Fibroblast of upper back skin (primary cell): ENCODE data around the gene MLLT3.
A peak's percentile ranks its signal among the peaks of the same experiment; 100 is the strongest.

Experiments used
- DNase-seq: peaks from one replicate; pipeline ENCODE4 v3.0.0-alpha.2; 2013

The MLLT3 gene

DNA sequence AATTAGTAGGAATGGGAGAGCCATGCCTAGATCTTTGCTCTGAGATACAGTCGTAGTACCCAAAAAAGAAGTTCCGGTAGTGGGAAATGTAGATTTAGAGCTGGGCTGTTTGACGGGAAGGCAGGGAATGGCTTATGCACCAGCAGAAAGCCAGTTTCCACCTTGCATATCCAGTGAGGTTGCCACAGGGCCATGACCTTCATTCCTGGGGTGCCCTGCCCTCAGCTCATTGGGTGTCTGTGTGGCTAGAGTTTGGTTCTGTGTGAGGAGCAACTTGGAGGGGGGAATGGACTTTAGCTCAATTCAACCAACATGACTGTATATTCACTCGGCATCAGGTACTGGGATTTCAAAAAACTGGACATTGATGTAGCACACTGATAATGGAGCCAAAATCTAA lies 300.1 kb downstream of the MLLT3 start:
- DNase-seq = no peak

- DNase-seq = no peak
Measured at GRCh38 chr9:20321423-20322082, 300.7 kb downstream of the MLLT3 start.

- no peak for DNase-seq
Measured at GRCh38 chr9:20320921-20321320, 301.4 kb downstream of the MLLT3 start.

GRCh38 chr9:20319641-20320337 lies 302.5 kb downstream of the MLLT3 start:
- peak; percentile 82 for DNase-seq

GRCh38 chr9:20319241-20319640 lies 303.1 kb downstream of the MLLT3 start:
- no peak for DNase-seq

DNA sequence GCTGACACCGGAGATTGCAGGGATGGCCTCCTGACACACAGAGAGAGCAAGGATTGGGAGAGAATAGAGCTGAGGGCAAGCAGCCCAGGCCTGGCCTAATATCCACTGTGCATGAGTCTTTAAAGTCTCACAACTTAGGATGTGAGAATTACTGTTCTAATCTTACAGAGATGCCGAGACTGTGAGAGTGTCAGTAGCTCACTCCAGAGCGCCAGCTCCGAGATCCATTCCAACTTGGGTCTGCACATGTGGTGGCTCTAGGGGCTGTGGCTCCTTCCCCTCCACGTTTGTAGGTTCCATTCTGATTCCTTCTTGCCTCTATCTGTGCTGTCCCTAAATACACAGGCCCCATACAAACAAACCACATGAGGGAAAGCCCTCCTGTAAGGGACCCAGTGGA lies 304.6 kb downstream of the MLLT3 start:
- no peak for DNase-seq

GRCh38 chr9:20316372-20316771 lies 305.9 kb downstream of the MLLT3 start:
- no peak for DNase-seq

- DNase-seq = peak; percentile 86
Measured at GRCh38 chr9:20315677-20316076, 306.6 kb downstream of the MLLT3 start.

DNA sequence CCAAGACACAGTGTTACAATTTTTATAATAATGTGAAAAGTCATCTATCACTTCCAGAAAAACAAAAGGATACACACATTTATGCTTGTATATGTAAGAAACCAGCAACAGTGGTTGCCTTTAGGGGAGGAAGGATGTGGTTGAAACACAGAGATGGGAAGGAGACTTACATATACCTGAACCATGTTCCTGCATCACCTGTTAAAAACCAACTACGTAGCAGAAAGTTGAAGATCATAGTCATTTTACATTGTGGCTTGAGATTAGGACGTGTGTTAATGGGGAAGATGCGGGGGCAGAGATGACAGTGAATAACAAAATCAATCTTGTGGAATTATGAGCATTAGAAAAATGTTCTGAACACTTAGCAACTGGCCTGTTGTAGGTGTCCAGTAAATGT lies 307.3 kb downstream of the MLLT3 start:
- DNase-seq = no peak

- DNase-seq = no peak
Measured at GRCh38 chr9:20313415-20313814, 308.9 kb downstream of the MLLT3 start.

DNA sequence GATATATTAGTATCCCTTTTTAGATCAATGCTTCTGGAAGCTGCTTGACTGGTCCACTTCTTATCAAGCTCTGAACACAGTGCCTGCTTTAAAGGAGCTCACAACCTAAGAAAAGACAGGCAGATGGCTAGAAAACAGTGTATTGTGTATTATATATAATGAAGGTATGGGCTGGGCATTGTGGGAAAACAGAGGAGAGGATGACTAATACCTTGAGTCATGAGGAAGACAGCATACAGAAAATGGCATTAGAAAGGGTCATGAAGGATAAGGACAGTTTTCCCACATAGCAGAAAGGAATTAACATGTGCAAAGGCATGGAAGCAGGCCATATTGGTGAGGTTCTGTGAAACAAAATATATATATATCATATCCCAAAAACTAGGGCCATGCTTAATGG lies 309.6 kb downstream of the MLLT3 start:
- DNase-seq = peak; percentile 51

- no peak for DNase-seq
Measured at GRCh38 chr9:20310024-20310423, 312.3 kb downstream of the MLLT3 start.

DNA sequence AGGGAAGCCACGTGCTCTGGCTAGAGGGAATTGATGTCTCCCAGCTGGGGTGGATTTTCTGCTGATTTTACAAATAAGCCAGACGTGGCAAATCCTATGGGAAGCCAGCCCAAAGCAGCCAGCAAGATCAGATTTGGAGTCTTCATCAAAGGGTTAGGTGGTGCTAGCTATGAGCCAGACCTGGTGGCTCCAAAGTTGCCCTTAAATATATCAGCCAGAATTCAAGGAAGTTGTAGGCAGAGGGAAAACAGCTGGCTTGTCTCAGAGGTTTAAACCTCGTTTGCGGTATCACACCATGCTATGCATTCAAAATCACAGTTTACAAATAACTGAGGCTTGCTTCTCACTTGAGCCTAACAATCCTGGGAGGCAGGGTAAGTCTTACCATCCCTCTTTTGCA lies 313.2 kb downstream of the MLLT3 start:
- no peak for DNase-seq

DNA sequence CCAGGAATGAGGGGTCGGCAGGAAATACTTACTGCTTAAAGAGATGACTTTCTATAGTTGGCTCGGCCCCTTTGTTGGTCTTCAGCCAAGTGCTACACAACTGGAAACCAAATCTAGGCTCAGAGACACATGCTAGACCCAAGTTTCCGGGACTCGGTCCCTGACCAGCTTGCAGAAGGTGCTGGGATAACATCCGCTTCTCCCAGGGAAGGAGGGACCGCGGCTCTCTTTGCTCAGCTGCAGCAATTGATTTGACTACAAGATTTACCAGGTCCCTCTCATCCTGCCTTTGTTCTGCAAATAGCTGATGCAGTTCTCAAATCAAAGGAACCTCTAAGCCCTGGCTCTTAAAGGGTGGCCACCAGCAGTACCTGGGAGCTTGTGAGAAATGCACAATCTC lies 314.7 kb downstream of the MLLT3 start:
- no peak for DNase-seq

DNA sequence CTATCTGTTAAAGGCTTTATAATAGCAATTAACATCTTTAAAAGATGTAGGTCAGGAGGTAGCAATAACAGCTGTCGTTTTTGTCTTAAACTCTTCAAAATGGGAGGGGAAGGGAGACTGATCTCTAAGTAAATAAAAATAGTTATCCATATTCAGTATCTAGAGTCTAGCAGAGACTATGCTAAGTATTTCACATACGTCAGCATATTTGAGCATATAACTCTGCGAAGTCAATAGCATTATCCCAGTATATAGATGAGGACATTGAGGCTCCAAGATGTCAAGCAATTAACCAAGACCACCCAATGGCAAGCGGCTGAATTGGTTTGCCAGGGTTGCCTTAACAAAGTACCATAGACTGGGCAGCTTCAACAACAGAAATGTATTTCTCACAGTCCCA lies 316.8 kb downstream of the MLLT3 start:
- no peak for DNase-seq

DNA sequence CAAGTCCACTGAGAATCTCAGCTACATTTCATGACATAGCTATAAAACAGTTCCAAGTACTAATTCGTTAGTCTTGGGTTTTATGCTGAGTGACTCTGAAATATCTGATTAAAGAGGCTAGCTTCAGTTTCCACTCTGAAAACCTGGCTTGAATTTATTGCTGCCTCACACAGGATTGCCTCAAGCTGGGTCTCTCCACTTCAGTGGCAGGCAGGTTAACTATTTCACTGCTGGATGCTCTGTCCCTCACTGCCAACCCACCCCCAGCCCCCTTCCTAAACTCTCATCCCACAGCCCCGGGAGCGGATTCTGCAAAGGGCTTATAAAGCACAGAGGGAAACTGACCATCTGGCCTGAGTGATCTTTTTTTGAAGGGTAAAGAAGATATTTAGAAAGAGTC lies 318.3 kb downstream of the MLLT3 start:
- DNase-seq = no peak

DNA sequence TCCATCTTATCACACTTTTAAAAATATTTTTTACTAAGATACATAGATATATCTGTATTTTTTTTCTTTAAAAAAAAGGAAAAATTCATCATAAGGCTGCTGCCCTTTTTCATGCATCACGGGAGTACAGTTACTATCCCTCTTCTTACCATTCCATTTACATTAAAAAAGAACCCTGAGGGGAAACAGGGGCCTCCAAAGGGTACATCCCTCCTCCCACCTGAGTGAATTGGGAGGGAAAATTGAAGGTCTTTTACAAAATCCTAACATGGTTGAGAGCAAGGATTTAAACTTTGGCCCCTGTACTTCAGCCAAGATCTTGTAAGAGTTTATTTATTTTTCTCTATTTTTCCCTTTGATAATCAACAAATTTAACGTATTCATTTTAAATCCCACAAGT lies 319.2 kb downstream of the MLLT3 start:
- DNase-seq = no peak

GRCh38 chr9:20302197-20302596 lies 320.1 kb downstream of the MLLT3 start:
- no peak for DNase-seq

DNA sequence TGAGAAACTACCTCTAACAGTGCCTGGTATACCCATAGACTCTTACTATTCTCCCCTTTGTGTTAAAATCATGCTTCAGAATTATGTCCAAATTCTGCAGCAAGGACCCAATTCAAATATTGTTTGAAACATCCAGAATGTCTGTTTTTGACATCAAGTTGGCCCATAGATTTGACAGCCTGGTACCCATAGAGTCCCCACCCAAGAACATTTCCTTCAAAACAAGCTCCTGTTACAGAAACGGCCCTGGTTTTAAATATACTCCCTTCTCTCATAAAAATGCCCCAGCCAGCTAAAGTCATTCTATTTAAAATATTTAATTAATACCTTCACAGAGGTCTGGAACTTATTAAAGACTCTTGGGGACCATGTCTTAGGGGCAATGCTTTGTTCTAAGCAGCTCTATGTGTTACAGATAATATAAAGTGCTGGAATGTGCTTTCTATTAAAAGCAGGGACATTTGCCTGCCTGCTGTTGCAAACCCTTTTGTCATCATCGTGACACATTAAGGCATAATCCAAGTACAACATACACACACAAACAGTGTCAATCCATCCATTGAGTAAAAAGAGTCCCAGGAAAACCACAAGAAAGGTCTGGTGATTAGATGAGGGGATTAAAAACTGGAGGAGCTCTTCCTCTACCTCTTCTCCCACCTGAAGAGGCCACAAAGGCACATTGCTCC lies 321.7 kb downstream of the MLLT3 start:
- no peak for DNase-seq

- peak; percentile 91 for DNase-seq
Measured at GRCh38 chr9:20297646-20298084, 324.6 kb downstream of the MLLT3 start.

DNA sequence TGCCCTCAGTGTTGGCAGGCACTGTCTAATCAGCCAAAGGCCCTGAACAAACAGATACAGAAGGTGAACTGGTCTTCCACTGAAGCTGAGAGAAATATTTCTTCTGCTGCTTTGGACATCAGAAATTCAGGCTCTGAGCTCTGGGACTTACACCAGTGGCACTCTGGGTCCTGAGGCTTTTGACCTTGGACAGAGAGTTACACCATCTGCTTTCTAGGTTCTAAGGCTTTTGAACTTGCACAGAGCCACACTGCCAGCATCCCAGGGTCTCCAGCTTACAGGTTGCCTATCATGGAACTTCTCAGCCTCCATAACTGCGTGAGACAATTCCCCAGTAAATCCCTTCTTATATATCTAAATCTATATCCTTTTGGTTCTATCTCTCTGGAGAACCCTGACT lies 326.7 kb downstream of the MLLT3 start:
- no peak for DNase-seq

DNA sequence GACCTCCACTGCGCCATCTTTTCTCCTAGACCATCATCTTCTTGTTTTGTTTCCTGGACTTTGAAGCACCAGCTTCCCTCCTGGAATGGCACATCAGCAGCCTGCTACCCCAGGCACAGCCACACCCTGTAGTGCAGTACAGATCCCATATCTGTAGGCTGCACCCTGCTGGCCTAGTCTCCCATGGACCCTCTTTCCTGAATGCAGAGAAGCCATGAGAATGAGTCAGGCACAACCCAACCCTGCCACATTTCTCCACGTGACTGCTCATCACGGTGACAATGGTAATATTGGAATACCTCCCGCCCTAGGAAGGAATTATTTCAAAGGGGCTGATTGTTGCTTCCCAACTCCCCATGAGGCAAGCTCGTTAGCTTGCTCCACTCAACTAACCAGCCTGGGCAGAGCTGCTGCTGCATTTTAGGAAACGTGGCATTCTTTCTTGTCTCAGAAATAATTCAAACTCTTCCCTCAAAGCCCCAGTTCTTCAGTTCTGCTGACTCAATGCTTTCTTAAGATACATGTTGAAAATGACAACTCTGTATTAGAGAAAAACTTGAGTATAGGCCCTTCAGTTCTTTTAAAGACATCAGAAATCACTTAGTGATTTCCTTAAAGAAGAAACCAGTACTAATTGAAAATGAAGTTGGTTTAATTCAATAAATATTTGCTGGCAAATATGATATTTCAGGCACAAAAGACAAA lies 328.1 kb downstream of the MLLT3 start:
- DNase-seq = no peak

DNA sequence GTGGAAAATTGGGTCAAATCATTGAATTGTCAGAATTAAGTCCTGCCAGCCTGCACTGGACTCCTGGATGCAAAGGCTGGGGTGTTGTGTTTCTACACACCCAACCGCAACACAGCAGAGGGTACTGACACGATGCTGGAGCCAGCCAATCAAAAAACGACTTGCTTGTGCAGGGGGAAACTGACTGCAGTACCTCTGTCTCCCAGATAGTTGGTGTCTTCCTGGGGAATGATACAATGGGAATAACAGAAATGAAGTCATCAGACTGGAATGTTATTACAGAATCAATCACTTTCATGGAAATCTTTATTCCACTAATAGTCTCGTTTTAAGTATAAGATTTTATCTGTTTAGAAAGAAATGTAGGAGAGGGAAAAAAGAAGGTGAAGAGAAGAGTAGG lies 330.3 kb downstream of the MLLT3 start:
- peak; percentile 58 for DNase-seq
